Naive thymus-derived CD4-positive, alpha-beta T cell (primary cell): ENCODE results near the gene HNRNPD. TPM values are rescaled to one million over a fixed set of nuclear protein-coding genes. Genes with fewer than 3 reads are reported as not detected.
"Not testable (repeated sequence)": the region's sequence is repeated elsewhere in the genome, so short reads cannot be mapped to it uniquely, and the experiment has no call there.

Experiments
- ATAC-seq: fragments of 150-1000 bp; cut with Tn5 transposase; 2 replicates; pipeline ENCODE4 v1.10.0; 2021; ENCODE audit warnings: mild to moderate bottlenecking, moderate library complexity
- CTCF ChIA-PET: fragments of 350-600 bp; sonication (Branson Sonifier 250); formaldehyde crosslinking; loops from one replicate; lab custom pipeline; 2021; ENCODE audit warnings: antibody characterized with exemption; lab: Charles Lee
- POLR2A ChIA-PET: fragments of 350-600 bp; sonication (Branson Sonifier 250); formaldehyde crosslinking; loops from one replicate; lab custom pipeline; 2021; ENCODE audit warnings: antibody characterized with exemption, inconsistent platforms; lab: Charles Lee
- DNase-seq, 9 donors: peaks; one replicate each; pipeline versions ENCODE4 v3.0.0 to v3.0.0-alpha.2; 2020 to 2022; ENCODE audit warnings: mixed read lengths in 1 of 9
- H3K27ac ChIP-seq: one replicate; pipeline ENCODE4 v1.7.0; 2013; ENCODE audit warnings: mild to moderate bottlenecking, low read depth, low read length, moderate library complexity
- H3K27me3 ChIP-seq, 2 donors: one replicate each; pipeline ENCODE4 v1.7.0; 2013; ENCODE audit warnings: low read length in 2 of 2, mild to moderate bottlenecking in 2 of 2, moderate library complexity in 2 of 2; ENCODE audit not compliant: control insufficient read depth in 2 of 2, insufficient read depth in 2 of 2
- H3K36me3 ChIP-seq, 3 experiments: 1 replicate in 2 of 3; 2 replicates in 1 of 3; pipeline ENCODE4 v1.7.0; 2013; ENCODE audit warnings: low read length in 3 of 3, mild to moderate bottlenecking in 3 of 3, moderate library complexity in 1 of 3; ENCODE audit not compliant: insufficient read depth in 3 of 3, control insufficient read depth in 2 of 3
- H3K4me1 ChIP-seq, 2 donors: one replicate each; pipeline ENCODE4 v1.7.0; 2013; ENCODE audit warnings: low read length in 2 of 2, mild to moderate bottlenecking in 2 of 2, moderate library complexity in 1 of 2; ENCODE audit not compliant: control insufficient read depth in 2 of 2, insufficient read depth in 2 of 2
- H3K4me3 ChIP-seq: 2 replicates; pipeline ENCODE4 v1.7.0; 2013; ENCODE audit warnings: mild to moderate bottlenecking, low read length
- H3K9me3 ChIP-seq, 3 experiments: 1 replicate in 2 of 3; 2 replicates in 1 of 3; pipeline ENCODE4 v1.7.0; 2013; ENCODE audit warnings: low read length in 3 of 3; ENCODE audit not compliant: control insufficient read depth in 2 of 3
- H3K27ac Mint-ChIP-seq, 9 donors: one replicate each; pipeline ENCODE4 v1.8.0; 2020 to 2022; ENCODE audit warnings: mixed read lengths in 9 of 9, mild to moderate bottlenecking in 8 of 9, moderate library complexity in 5 of 9, inconsistent platforms in 2 of 9
- H3K27me3 Mint-ChIP-seq, 5 donors: one replicate each; pipeline ENCODE4 v1.8.0; 2021 to 2022; ENCODE audit warnings: mixed read lengths in 5 of 5, mild to moderate bottlenecking in 1 of 5
- H3K36me3 Mint-ChIP-seq, 5 donors: one replicate each; pipeline ENCODE4 v1.8.0; 2020 to 2022; ENCODE audit warnings: mixed read lengths in 5 of 5, mild to moderate bottlenecking in 3 of 5, inconsistent platforms in 1 of 5
- H3K4me1 Mint-ChIP-seq, 7 donors: one replicate each; pipeline ENCODE4 v1.8.0; 2020 to 2022; ENCODE audit warnings: mixed read lengths in 7 of 7, mild to moderate bottlenecking in 3 of 7, inconsistent platforms in 1 of 7
- H3K4me3 Mint-ChIP-seq, 10 donors: one replicate each; pipeline ENCODE4 v1.8.0; 2020 to 2022; ENCODE audit warnings: mild to moderate bottlenecking in 10 of 10, mixed read lengths in 10 of 10, moderate library complexity in 6 of 10, inconsistent platforms in 2 of 10
- H3K9me3 Mint-ChIP-seq, 11 donors: one replicate each; pipeline ENCODE4 v1.8.0; 2020 to 2022; ENCODE audit warnings: mixed read lengths in 11 of 11, mild to moderate bottlenecking in 4 of 11, inconsistent platforms in 1 of 11, moderate library complexity in 1 of 11
- intact Hi-C, 2 donors: fragments of 100-400 bp; cut with micrococcal nuclease; formaldehyde crosslinking; loops; one replicate each; pipeline ENCODE4 v1.15.1; 2023
- polyA plus RNA-seq, 2 donors: library from polyadenylated mRNA; unstranded; fragments of 300-500 nt; fragmentation: Illumina TruSeq; gene quantifications; one replicate each; pipeline ENCODE4 v1.2.3, GENCODE V29; 2021
- total RNA-seq, 6 experiments: library from RNA in 5 of 6; stranded (reverse) in 5 of 6; gene quantifications; 1 replicate in 5 of 6; 2 replicates in 1 of 6; pipeline ENCODE4 v1.2.3 and lab custom pipeline; 2021 to 2026

Gene HNRNPD
- total and polyA plus RNA-seq, 7 experiments from 2014 or later = 200 to 355 (median 249) TPM

DNA sequence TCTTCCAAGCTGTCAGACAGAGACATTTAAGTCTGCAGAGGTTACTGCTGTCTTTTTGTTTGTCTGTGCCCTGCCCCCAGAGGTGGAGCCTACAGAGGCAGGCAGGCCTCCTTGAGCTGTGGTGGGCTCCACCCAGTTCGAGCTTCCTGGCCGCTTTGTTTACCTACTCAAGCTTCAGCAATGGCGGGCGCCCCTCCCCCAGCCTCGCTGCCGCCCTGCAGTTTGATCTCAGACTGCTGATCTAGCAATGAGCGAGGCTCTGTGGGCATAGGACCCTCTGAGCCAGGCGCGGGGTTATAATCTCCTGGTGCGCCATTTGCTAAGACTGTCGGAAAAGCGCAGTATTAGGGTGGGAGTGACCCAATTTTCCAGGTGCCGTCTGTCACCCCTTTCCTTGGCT is 70.7 kb downstream of the HNRNPD start:
- intact Hi-C loops, H3K27me3 ChIP-seq, H3K9me3 ChIP-seq, H3K4me3 ChIP-seq, H3K4me1 Mint-ChIP-seq, DNase-seq, CTCF ChIA-PET, ATAC-seq, H3K4me1 ChIP-seq, POLR2A ChIA-PET, H3K36me3 Mint-ChIP-seq, H3K36me3 ChIP-seq, H3K27ac ChIP-seq, H3K4me3 Mint-ChIP-seq: not testable (repeated sequence)
- H3K27ac Mint-ChIP-seq = peak overlapping the region in 1 of 9 donors; percentile 38
- H3K27me3 Mint-ChIP-seq = peaks cover 5 to 32% (median 19%) of the 10 kb centered on the region in 5 donors
- peaks cover 0 to 21% (median 5%) of the 10 kb centered on the region in 11 donors for H3K9me3 Mint-ChIP-seq

Other genes with a start within 250 kb of the HNRNPD start
- 100 to 1,000 TPM; 297 to 440 (median 423) TPM for gene HNRNPDL, start 56.5 kb upstream of the HNRNPD start, total RNA-seq
- gene HNRNPDL, start 56.5 kb upstream of the HNRNPD start, polyA plus RNA-seq = 100 to 1,000 TPM; 255 to 283 TPM
- gene ENOPH1, start 56.6 kb upstream of the HNRNPD start, total RNA-seq = 10 to 100 TPM; 16.3 to 36.5 (median 24.3) TPM
- gene ENOPH1, start 56.6 kb upstream of the HNRNPD start, polyA plus RNA-seq = 10 to 100 TPM; 45.3 to 45.6 TPM
- not detected for gene TMEM150C, start 188.0 kb upstream of the HNRNPD start, total RNA-seq
- under 1 TPM; 0.07 to 0.18 TPM for gene TMEM150C, start 188.0 kb upstream of the HNRNPD start, polyA plus RNA-seq